Panc1 (cell line): ENCODE results near the gene GGT5.
"Not testable (repeated sequence)": the region's sequence is repeated elsewhere in the genome, so short reads cannot be mapped to it uniquely, and the experiment has no call there.

Experiments used
- POLR2AphosphoS5 ChIP-seq: IDR thresholded peaks from 2 replicates; pipeline ENCODE4 v1.6.1; 2012; ENCODE audit warnings: mild to moderate bottlenecking, low read depth, low read length, moderate library complexity
- SIN3A ChIP-seq: IDR thresholded peaks from 2 replicates; pipeline ENCODE4 v1.6.1; 2012; ENCODE audit warnings: low read depth, mild to moderate bottlenecking, low read length, moderate library complexity, borderline replicate concordance; ENCODE audit not compliant: insufficient read depth
- TF ChIP-seq, protein P1 (sequence below), 2 experiments: IDR thresholded peaks; 2 replicates each; pipeline ENCODE4 v1.6.1; 2011 to 2012; ENCODE audit warnings: low read depth in 2 of 2, control low read depth in 1 of 2, low read length in 1 of 2, mild to moderate bottlenecking in 1 of 2, moderate library complexity in 1 of 2; ENCODE audit not compliant: insufficient read depth in 1 of 2
- TF ChIP-seq, protein P2 (sequence below): fragments of 450-650 bp; IDR thresholded peaks from 2 replicates; pipeline ENCODE4 v1.5.1; 2017; ENCODE audit warnings: mild to moderate bottlenecking

DNA sequence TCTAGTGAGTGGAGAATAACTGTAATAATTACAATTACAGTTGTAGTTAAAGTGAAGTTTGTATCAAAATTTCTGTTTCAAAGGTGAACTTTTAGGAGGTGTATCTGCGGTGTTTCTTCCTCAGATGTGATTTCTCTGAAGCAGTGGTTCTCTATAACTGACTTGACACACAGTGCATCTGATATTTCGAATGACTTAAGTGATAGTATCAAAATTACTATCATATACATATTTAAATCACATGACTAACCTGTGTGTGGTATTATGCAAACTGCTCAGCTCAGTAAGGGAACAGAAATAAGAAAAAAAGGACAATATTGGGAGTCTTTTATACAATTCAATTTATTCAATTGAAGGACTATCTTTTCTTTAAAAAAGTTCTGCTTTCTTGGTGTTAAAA lies 28.1 kb upstream of the GGT5 start:
- TF ChIP-seq, protein P1, sequence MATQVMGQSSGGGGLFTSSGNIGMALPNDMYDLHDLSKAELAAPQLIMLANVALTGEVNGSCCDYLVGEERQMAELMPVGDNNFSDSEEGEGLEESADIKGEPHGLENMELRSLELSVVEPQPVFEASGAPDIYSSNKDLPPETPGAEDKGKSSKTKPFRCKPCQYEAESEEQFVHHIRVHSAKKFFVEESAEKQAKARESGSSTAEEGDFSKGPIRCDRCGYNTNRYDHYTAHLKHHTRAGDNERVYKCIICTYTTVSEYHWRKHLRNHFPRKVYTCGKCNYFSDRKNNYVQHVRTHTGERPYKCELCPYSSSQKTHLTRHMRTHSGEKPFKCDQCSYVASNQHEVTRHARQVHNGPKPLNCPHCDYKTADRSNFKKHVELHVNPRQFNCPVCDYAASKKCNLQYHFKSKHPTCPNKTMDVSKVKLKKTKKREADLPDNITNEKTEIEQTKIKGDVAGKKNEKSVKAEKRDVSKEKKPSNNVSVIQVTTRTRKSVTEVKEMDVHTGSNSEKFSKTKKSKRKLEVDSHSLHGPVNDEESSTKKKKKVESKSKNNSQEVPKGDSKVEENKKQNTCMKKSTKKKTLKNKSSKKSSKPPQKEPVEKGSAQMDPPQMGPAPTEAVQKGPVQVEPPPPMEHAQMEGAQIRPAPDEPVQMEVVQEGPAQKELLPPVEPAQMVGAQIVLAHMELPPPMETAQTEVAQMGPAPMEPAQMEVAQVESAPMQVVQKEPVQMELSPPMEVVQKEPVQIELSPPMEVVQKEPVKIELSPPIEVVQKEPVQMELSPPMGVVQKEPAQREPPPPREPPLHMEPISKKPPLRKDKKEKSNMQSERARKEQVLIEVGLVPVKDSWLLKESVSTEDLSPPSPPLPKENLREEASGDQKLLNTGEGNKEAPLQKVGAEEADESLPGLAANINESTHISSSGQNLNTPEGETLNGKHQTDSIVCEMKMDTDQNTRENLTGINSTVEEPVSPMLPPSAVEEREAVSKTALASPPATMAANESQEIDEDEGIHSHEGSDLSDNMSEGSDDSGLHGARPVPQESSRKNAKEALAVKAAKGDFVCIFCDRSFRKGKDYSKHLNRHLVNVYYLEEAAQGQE (IDR thresholded peaks at IDR 0.05; ENCODE audit: insufficient read depth in 1 of 2, low read depth in 2 of 2, low read length in 1 of 2): not testable (repeated sequence)
- TF ChIP-seq, protein P2, sequence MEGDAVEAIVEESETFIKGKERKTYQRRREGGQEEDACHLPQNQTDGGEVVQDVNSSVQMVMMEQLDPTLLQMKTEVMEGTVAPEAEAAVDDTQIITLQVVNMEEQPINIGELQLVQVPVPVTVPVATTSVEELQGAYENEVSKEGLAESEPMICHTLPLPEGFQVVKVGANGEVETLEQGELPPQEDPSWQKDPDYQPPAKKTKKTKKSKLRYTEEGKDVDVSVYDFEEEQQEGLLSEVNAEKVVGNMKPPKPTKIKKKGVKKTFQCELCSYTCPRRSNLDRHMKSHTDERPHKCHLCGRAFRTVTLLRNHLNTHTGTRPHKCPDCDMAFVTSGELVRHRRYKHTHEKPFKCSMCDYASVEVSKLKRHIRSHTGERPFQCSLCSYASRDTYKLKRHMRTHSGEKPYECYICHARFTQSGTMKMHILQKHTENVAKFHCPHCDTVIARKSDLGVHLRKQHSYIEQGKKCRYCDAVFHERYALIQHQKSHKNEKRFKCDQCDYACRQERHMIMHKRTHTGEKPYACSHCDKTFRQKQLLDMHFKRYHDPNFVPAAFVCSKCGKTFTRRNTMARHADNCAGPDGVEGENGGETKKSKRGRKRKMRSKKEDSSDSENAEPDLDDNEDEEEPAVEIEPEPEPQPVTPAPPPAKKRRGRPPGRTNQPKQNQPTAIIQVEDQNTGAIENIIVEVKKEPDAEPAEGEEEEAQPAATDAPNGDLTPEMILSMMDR: not testable (repeated sequence)
- not testable (repeated sequence) for TF ChIP-seq POLR2AphosphoS5, SIN3A
